ENCODE measurements around the gene ZC3H4.
"Not testable (repeated sequence)": the region's sequence is repeated elsewhere in the genome, so short reads cannot be mapped to it uniquely, and the experiment has no call there.

ZC3H4 gene

DNA sequence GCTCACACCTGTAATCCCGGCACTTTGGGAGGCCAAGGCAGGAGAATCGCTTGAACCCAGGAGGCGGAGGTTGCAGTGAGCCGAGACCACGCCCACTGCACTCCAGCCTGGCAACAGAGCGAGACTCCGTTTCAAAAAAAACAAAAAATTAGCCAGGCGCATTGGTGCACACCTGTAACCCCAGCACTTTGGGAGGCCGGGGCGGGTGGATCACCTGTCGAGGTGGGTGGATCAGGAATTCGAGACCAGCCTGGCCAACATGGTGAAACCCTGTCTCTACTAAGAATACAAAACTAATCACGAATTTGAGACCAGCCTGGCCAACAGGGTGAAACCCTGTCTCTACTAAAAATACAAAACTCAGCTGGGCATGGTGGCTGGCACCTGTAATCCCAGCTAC lies 35.2 kb downstream of the ZC3H4 start:
- DNase-seq = not testable (repeated sequence)

DNA sequence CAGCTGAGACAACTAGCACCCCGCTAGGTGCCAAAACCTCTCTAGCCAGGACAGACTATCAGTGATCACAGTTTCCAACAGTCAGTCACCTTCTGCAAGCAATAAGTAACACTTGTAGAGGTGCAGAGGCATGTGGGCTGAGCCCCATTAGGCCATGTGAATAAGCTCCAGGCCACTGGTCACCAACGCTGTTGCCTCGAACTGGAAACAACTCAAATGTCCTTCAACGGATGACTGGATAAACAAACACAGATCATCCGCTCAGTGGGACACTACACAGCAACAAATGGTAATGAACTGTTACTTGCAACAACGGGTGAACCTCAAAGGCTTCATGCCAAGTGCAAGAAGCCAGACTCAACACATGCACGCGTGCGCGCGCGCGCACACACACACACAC lies 37.6 kb downstream of the ZC3H4 start:
- no peak for DNase-seq

DNA sequence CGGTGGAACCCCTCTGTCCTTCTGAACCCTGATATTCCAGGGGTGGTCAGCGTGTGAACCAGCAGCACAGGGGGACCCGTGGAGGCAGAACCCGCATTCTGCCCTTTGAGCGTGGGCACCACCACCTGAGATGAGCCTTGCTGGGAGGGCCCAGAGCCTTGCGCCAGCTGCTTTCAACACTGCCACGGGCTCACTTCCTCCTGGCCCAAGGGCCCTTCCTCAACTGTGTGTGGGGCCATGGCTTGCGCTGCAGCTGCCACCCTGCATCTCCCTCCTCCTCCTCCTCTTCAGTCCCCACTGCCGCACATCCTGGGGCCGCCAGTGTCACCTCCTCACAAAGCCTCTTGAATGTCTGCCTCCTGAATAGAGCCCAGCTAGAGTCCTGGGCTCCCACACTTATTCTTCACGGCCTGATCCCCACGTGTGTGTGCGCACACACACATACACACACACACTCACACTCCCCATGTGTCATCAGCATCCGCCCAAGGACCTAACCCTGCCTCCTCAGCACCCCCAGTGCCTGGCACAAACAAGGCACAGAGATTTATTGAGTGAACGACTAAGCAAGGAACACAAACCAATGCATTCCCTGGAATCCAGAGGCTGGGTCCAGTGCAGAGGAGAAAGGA lies 38.3 kb downstream of the ZC3H4 start:
- no peak for DNase-seq

DNA sequence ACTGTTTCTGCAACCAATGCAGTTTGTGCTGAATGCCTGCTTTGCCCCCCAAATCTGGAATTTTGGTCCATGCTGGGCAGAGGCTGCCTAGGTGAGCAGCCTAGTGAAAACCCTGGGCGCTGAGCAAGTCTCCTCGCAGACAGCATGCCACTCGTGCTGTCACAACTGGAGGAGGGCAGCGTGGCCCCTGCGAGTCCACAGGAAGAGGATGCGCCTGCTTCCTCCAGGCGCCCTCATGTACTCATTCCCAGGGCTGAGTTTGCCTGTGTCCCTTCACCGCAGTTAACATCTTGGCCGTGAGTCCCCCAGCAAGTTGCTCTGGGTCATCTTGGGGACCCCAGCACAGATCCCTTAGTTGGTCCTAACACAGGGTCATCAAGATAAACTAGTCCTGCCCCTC lies 39.0 kb downstream of the ZC3H4 start:
- no peak for DNase-seq

DNA sequence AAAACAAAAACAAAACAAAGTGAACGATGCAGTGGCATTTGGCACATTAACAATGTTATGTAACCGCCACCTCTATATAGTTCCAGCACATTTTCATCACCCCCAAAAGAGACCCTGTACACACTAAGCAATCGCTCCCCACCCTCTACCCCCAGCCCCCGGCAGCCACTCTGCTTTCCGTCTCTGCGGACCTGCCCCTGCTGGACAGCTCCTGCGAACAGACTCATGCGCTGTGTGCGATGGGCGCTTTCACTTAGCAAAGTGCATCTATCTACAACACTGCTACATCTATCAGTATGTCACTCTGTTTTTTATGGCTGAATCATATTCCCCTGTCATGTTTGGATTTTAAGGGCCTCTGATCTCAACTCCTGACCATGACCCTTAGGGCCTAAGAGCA lies 40.0 kb downstream of the ZC3H4 start:
- DNase-seq = no peak

DNA sequence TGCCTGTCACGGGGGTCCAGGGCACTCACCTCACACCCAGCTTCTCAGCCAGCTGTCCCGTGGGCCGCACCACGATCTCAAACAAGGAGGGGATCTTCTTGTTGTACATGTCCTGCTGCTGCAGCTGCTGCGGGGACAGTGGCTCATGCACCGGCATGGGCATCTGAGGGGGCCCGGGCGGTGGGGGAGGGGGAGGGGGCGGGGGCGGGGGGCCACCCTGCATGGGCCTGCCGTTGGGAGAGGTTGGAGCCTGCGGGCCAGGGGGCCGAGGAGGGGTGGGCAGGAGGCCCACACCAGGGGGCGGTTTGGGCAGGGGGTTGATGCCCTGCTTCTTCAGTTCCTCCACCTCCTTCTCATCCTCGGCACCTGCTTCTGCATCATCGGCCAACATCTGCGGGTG lies 41.3 kb downstream of the ZC3H4 start:
- DNase-seq = no peak

DNA sequence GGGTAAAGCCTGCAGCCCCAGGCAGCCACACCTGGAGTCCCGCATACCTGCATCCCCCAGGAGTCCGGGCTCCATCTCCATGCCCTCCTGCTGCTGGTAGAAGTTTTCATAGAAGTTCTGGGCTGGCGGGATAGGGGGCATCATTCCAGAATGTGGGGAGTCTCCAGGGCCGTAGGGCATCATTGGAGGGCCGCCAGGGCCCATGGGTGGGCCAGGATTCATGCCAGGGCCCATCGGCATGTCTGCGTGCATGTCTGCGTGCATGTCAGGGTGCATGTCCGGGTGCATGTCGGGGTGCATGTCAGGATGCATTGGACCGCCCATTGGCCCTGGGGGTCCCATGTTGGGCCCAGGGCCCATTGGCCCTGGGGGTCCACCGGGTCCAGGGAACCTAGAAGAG lies 41.8 kb downstream of the ZC3H4 start:
- no peak for DNase-seq

DNA sequence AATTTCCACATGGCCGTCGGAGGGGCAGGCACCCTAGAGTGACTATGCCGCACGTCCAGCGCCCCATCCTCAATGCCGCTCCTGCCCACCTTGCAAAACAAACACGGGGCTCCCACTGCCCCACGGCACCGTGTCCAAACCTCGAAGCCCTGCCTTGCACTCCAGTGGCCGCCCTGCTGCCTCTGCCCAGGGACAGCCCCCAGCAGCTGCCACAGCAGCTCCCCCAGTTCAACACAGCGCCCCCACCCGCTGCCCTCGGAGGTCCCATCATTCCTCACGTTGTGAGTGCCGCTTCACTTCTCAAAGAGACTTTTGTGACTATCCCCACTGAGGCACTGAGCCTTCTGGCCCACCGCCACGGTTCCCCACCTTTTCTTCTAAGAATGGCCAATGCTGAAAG lies 42.8 kb downstream of the ZC3H4 start:
- no peak for DNase-seq

DNA sequence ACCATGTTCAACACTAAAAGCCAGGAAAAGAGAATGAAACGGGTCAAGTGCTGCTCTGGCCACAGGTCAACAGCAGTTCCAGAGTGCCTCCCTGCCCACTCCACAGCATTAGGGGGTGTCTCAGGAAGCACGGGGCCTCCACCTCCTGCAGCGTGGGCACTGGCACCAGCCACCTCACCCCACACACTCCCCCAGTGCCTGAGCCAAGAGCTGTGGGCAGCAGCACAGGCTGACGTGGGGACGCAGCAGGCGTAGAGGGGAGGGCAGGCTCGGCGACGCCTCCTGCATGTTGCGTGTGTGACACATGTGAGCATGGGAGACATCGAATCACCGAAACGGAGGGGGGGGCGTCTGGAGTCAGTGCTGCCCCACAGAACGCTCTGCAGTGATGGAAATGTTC lies 43.8 kb downstream of the ZC3H4 start:
- DNase-seq = no peak

DNA sequence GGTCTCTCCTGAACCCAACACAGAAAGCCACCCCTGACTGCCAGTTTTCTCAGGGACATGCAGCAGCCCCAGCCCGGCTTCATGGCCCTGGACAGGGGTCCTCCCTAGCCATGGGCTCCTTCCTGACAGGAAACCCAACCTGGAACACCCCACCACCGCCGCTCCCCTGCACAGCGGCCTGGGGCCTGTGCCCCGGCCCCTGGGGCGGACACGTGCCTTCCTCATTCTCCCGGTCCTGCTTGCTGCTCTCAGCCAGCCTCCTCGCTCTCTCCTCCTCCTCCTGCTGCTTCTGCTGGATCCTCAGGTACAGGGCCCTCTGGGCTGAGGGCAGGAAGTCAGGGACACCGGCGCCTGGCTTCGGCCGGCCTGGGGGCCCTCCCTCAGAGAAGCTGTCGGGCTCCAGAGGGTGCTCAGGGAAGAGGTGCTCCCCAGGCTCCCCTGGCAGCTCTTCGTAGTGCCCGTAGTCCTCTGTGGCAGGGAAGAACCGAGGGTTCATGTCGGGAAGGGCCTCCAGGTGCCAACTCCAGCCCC lies 44.6 kb downstream of the ZC3H4 start:
- DNase-seq = no peak

DNA sequence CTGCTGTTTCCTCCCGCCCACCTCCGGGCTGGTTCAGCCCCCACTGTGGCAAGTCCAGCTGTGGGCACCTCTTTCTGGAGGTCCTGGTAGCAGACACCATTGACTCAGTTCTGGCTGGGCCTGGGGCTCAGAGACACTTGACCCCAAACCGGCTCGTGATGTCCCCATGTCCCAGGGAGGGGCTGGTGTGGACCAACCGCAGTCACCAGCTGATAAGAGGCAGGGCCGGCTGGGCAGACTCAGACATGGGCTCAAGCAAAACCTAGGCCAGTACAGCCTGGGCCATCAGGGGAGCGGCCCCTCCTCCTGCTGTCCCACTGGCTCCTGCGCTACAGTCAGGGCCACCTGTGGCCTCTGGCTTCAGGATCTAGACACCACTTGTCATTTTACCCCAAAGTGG lies 45.3 kb downstream of the ZC3H4 start:
- no peak for DNase-seq

DNA sequence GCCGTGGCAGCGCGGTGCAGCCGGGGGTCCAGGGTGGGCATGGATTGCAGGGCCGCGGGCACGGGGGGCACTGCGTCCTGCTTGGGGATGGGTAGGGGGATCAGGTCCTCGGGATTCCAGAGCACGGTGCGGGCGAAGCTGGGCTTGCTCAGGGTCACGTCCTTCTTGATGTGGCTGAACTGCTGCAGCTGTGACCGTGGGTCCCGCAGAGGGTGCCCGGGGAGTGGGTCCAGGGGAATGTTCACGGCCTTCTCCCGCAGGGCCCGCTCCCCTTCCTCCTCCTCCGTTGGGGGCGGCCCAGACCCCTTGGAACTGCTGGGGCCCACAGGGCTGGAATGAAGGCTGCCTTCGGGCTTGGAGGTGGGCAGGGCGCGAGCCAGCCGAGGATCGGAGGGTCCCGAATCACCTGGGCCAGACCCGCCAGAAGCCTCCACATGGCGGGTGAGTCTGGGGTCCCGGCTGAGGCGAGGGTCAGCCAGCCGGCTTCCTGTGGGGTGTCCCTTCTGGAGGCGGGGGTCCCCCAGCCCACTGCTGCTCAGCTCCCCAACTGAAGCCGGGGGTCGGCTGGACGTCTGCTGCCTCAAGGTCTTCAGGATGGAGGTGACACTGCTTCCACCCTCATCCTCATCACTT lies 46.2 kb downstream of the ZC3H4 start:
- no peak for DNase-seq

DNA sequence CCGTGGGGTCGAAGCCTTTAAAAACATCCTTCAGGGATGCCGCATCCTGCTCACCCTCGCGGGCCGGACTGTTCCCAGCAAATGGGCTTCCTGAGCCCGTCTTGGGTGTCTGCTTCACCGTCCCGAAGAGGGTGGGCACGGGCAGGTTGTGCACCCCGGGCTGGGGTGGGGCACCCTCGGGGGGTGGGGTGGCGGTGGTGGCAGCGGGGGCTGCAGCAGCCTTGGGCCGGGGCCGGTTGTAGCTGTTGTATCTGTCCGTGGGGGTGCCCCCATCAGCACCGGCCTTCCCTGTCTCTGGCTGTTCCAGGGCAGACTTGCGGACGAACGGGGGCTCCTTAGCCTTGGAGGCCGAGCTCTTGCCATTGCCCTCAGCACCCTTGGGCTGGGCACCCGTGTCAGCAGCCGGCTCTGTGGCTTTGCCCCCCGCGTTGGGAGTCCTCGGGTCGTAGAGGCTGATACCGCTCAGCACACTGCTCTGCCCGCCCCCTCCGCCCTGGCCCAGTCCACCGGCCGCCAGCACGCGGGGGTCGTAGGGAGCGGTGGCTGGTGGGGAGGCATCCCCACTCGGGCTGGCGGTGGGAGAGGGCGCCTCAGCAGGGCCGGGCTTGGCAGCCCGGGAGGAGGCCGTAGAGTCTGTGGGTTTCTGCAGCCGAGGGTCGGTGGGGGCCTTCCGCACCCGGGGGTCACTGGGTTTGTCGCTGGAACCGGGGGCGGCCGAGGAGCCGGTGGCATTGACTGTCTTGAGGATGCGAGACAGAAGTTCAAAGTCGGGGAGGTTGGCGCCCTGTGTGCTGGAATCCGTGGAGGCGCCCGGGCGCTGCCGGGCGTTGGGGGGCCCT lies 47.0 kb downstream of the ZC3H4 start:
- DNase-seq = no peak

DNA sequence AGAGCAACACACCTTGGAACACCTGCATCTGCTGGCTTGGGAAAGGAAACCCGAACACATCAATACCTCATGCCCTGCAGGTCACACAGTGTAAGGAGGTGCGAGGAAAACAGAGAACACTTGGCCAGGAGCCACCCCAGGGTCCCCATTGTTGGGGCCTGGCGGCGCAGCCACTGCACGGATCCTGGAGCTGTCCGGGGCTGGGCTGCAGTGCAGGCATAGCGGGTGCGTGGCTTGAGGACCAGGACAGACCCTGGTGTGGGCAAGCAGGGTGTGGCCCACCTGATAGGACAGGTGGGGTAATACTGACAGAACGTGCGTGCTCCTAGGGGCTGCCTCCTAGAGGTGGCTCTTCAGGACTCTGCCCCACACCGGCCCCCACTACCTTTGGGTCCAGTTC lies 48.3 kb downstream of the ZC3H4 start:
- no peak for DNase-seq

DNA sequence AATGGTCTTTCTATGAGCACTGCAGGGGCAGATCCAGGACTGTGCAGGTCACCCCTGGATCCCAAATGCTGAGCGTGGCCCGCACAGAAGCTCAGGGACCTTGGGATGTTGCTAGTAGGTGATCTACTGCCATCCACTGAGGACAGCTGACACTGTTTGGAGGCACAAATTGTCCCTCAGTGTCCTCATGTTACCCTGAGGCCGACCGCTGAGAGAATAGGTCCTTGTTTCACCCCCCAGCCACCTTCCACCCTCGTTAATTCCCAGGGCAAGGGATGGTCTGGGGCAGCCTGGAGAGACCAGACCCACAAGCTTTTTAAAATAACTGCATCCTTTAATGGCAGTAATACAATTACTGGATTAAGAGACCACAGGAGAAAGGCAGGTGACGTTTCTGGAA lies 49.7 kb downstream of the ZC3H4 start:
- no peak for DNase-seq

DNA sequence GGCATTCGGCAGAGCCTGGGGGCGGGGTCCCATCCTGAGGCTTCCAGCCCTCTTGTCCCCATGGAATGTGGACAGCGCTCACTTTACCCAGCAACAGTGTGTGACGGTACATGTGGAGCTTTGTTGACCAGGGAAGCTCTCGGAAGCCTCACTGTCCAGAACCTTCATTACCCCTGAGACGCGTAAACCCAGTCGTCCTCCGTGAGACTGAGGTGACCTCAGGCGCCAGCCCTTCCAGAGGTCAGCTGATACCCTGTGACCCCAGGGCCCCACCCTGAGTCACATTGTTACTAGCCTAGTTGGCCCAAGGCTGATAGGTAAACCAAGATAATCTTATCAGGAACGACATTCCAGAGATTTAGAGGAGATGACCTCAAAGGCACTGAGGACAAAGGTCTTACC lies 55.0 kb downstream of the ZC3H4 start:
- DNase-seq = no peak

DNA sequence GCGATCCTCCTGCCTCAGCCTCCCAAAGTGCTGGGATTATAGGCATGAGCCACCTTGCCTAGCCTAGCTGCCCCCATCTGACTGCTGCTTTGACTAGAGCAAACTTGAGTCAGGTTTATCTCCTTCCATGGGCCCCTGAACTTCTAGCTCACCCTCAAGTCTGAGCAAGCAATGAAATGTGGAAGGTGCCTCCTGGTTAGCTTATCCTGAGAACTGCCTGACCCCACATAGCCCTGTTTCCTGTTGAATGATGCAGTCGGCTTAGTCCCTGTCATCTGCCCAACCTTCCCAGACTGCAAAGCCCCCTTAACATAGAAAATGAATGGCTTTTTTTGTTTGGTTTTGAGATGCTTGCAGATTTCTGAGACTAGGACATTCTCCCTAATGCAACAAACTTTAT lies 56.2 kb downstream of the ZC3H4 start:
- no peak for DNase-seq

DNA sequence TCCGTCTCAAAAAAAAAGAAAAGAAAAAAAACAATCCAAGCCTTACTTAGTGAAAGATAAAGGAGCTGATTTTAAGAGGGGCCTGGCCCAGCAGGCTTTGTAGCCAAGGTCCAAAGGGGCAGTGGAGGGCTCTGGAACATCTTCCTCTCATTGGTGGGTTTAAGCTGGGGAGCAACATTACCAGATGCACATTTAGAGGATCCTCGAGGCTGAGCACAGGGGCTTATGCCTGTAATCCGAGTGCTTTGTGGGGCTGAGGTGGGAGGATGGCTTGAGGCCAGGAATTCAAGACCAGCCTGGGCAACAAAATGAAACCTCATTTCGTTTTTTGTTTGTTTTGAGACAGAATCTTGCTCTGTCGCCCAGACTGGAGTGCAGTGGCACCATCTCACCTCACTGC lies 57.2 kb downstream of the ZC3H4 start:
- no peak for DNase-seq

DNA sequence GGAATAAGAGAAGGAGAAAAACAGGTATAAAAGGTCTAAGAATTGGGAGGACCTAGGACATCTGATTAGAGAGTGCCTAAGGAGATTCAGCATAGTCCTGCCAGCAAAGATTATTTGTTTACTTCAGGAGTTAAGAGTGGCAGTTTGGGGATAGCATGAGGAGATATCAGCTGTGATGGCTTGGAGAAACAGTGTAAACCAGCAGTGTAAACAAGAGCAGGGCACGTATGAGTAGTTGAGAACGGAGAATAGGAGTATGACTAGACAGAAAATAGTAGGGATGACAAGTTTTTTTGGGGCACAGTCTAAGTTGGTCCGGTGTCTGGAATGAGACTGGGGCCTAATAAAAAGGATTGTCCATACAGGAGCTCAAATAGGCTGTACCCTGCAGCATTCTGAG lies 63.0 kb downstream of the ZC3H4 start:
- DNase-seq = not testable (repeated sequence)

DNA sequence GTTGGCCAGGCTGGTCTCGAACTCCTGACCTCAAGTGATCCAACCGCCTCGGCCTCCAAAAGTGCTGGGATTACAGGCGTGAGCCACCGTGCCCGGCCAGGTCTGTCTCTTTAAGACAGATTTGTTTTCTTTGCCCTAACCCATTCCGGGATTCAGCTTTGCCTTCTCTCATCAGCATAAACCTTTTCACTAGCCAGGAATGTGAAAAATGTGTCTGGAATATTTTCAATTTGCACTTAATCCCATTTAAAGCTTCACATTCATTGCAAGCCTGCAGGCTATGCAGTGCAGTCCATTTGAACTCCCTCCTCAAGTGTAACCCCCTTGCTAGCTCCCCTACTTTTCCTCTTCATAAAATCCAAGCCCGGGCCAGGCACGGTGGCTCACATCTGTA lies 64.3 kb downstream of the ZC3H4 start:
- DNase-seq = no peak

DNA sequence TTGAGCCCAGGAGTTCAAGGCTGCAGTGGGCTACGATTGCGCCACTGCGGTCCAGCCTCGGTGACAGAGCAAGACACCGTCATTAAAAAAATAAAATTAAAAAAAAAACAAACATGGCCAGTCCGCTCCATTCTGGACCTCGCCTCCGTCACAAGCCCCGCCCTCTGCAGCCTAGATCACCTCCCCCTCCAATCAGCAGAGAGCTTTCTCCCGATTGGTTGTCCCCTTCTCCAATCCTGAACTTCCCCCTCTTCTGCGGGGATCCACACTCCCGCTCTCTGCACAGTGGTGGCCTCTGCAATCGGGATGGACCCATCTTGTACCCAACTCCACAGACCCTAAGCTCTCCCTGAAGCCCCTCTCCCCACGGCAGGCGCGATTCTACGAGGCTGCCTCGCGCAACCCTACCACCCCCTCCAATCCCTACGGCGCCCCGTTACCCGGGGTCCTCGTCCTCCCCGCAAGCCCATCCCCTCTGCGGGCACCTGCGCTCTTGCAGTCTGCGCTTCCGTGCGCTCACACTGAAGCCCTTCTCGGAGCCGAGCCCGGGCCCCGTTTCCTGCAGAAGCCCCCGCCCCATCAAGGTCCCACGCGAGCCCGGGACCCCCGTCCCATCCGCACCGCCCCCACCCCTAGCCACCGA lies 65.7 kb downstream of the ZC3H4 start:
- DNase-seq = peak; percentile 74 to 83

DNA sequence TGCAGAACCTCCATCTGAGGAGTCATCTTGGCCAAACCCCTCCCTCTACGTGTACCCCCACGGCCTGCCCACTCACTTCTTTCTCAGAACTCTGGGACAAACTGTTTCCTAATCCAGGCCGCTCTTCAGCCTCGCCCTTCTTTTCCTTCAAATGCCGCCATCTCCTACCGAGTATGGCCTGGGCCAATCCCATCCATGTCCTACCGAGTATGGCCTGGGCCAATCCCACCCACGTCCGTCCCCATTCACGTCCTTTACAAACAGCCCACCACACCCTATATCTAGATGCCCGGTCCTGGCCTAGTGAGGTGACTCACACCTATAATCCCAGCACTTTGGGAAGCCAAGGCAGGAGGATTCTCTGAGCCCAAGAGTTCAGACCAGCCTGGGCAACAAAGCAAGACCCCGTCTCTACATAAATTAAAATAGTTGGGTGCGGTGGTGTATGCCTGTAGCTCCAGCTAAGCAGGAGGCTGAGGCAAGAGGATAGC lies 66.3 kb downstream of the ZC3H4 start:
- no peak for DNase-seq

DNA sequence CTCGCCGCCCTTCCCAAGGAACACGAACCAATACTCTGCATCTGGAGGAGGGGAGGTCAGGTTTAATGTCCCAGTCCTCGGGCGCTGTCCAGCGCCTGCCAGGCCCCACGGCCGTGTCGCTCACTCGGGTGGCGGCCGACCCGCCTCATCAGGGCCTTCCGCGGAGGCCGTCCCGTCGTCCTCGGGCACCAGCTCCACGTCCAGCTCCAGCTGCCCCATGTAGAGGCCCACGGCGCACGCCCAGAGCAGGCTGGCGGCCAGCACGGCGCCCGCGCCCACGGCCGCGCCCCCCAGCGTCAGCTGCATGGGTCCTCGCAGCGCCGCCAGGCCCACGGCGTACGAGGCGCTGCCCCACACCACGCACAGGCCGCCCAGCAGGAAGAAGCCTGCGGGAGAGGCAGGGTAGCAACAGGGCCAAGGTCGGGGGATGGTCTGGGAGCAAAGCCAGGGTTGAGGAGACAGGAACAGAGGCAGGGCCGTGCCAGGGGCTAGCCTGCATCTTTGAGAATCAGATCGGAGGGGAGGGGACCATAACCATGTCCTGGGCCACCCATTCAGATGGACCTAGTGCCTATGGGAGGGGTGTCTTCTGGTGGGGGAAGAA lies 67.6 kb downstream of the ZC3H4 start:
- DNase-seq = no peak

All from NCI-H1930 (cell line).